ENCODE data around the gene EYS.

The EYS gene

GRCh38 chr6:64815718-64816117 lies 891.3 kb downstream of the EYS start:
- Histone ChIP-seq H3K79me2 (ENCODE audit: insufficient read depth, low read length) (no peaks in the 10 kb centered on the region), H3K4me2 (ENCODE audit: low read depth, low read length, poor library complexity, severe bottlenecking) (no peak overlapping the region), H3K4me1 (ENCODE audit: insufficient read depth, low read length, poor library complexity, severe bottlenecking) (no peaks in the 10 kb centered on the region), H3K4me3 (ENCODE audit: low read length, poor library complexity, severe bottlenecking) (no peak overlapping the region), H2AFZ (ENCODE audit: low read length) (no peak overlapping the region), H3K27me3 (ENCODE audit: insufficient read depth, low read length, poor library complexity, severe bottlenecking) (no peaks in the 10 kb centered on the region), H3K9me3 (ENCODE audit: insufficient read depth, low read depth, low read length) (no peaks in the 10 kb centered on the region), H3K9ac (ENCODE audit: low read depth, low read length, poor library complexity, severe bottlenecking) (no peak overlapping the region), H3K9me2 (replicated peaks; ENCODE audit: low read depth, low read length) (no peaks in the 10 kb centered on the region), H4K20me1 (ENCODE audit: insufficient read depth, low read length, poor library complexity, severe bottlenecking) (no peaks in the 10 kb centered on the region), H3F3A (ENCODE audit: low read depth) (no peaks in the 10 kb centered on the region), H3K36me3 (ENCODE audit: insufficient read depth, low read length) (no peaks in the 10 kb centered on the region)
- no peak for TF ChIP-seq CTCF (conservative IDR thresholded peaks at IDR 0.05; ENCODE audit: low read length)
- no peak for TF ChIP-seq EZH2phosphoT487 (IDR thresholded peaks at IDR 0.05; ENCODE audit: borderline replicate concordance)

- H3K4me1 ChIP-seq (ENCODE audit: insufficient read depth, low read length, poor library complexity, severe bottlenecking) = no peaks in the 10 kb centered on the region
- no peak overlapping the region for H3K4me3 ChIP-seq (ENCODE audit: low read length, poor library complexity, severe bottlenecking)
- no peaks in the 10 kb centered on the region for H3K79me2 ChIP-seq (ENCODE audit: insufficient read depth, low read length)
- no peaks in the 10 kb centered on the region for H3F3A ChIP-seq (ENCODE audit: low read depth)
- H3K4me2 ChIP-seq (ENCODE audit: low read depth, low read length, poor library complexity, severe bottlenecking) = no peak overlapping the region
- TF ChIP-seq CTCF (conservative IDR thresholded peaks at IDR 0.05; ENCODE audit: low read length) (no peak), EZH2phosphoT487 (IDR thresholded peaks at IDR 0.05; ENCODE audit: borderline replicate concordance) (no peak)
- H4K20me1 ChIP-seq (ENCODE audit: insufficient read depth, low read length, poor library complexity, severe bottlenecking) = no peaks in the 10 kb centered on the region
- H2AFZ ChIP-seq (ENCODE audit: low read length) = no peak overlapping the region
- no peaks in the 10 kb centered on the region for H3K9me2 ChIP-seq (replicated peaks; ENCODE audit: low read depth, low read length)
- H3K9ac ChIP-seq (ENCODE audit: low read depth, low read length, poor library complexity, severe bottlenecking) = no peak overlapping the region
- H3K9me3 ChIP-seq (ENCODE audit: insufficient read depth, low read depth, low read length) = no peaks in the 10 kb centered on the region
- no peaks in the 10 kb centered on the region for H3K36me3 ChIP-seq (ENCODE audit: insufficient read depth, low read length)
- no peaks in the 10 kb centered on the region for H3K27me3 ChIP-seq (ENCODE audit: insufficient read depth, low read length, poor library complexity, severe bottlenecking)
Observed at GRCh38 chr6:64812138-64812537, 894.9 kb downstream of the EYS start.

GRCh38 chr6:64811119-64811518 lies 895.9 kb downstream of the EYS start:
- Histone ChIP-seq H4K20me1 (ENCODE audit: insufficient read depth, low read length, poor library complexity, severe bottlenecking) (no peaks in the 10 kb centered on the region), H3K27me3 (ENCODE audit: insufficient read depth, low read length, poor library complexity, severe bottlenecking) (no peaks in the 10 kb centered on the region), H3K9me3 (ENCODE audit: insufficient read depth, low read depth, low read length) (no peaks in the 10 kb centered on the region), H2AFZ (ENCODE audit: low read length) (no peak overlapping the region), H3K36me3 (ENCODE audit: insufficient read depth, low read length) (no peaks in the 10 kb centered on the region), H3K4me3 (ENCODE audit: low read length, poor library complexity, severe bottlenecking) (no peak overlapping the region), H3F3A (ENCODE audit: low read depth) (no peaks in the 10 kb centered on the region), H3K4me2 (ENCODE audit: low read depth, low read length, poor library complexity, severe bottlenecking) (no peak overlapping the region), H3K4me1 (ENCODE audit: insufficient read depth, low read length, poor library complexity, severe bottlenecking) (no peaks in the 10 kb centered on the region), H3K9ac (ENCODE audit: low read depth, low read length, poor library complexity, severe bottlenecking) (no peak overlapping the region), H3K9me2 (replicated peaks; ENCODE audit: low read depth, low read length) (no peaks in the 10 kb centered on the region), H3K79me2 (ENCODE audit: insufficient read depth, low read length) (no peaks in the 10 kb centered on the region)
- TF ChIP-seq EZH2phosphoT487 (IDR thresholded peaks at IDR 0.05; ENCODE audit: borderline replicate concordance) (no peak), CTCF (conservative IDR thresholded peaks at IDR 0.05; ENCODE audit: low read length) (no peak)

Data from Loucy (cell line).